DOHH2 (cell line): ENCODE results near the gene CDH18.

Experiments used
- CTCF ChIP-seq: fragments of 200-600 bp; sonication (generic); IDR thresholded peaks from one replicate; pipeline ENCODE4 v1.5.1; 2014; ENCODE audit warnings: antibody characterized with exemption, mild to moderate bottlenecking, low read depth, low read length; ENCODE audit not compliant: poor library complexity, severe bottlenecking
- EZH2phosphoT487 ChIP-seq: fragments of 200-600 bp; sonication (generic); IDR thresholded peaks from 2 replicates; pipeline ENCODE4 v1.6.1; 2017; ENCODE audit warnings: borderline replicate concordance, mild to moderate bottlenecking, antibody characterized with exemption, low read length, moderate library complexity, mixed read lengths

GRCh38 chr5:19885040-19885824 lies 102.8 kb downstream of the CDH18 start:
- TF ChIP-seq CTCF: no peak
- TF ChIP-seq EZH2phosphoT487: no peak
